ENCODE measurements around the gene FASTK.
A peak's percentile ranks its signal among the peaks of the same experiment; 100 is the strongest.

The FASTK gene

GRCh38 chr7:151122276-151122675 is 41.7 kb upstream of the FASTK start:
- Mint-ChIP-seq H3K27ac (no peak overlapping the region), H3K9me3 (no peaks in the 10 kb centered on the region), H3K27me3 (ENCODE audit: low read depth) (no peaks in the 10 kb centered on the region), H3K36me3 (ENCODE audit: low read depth) (no peaks in the 10 kb centered on the region), H3K4me3 (no peak overlapping the region), H3K4me1 (ENCODE audit: low read depth) (peaks cover 4% of the 10 kb centered on the region)
- DNase-seq (ENCODE audit: low spot score): no peak

- no peak overlapping the region for H3K27ac Mint-ChIP-seq
- H3K4me1 Mint-ChIP-seq (ENCODE audit: low read depth): peaks cover 4% of the 10 kb centered on the region
- H3K27me3 Mint-ChIP-seq (ENCODE audit: low read depth): no peaks in the 10 kb centered on the region
- H3K4me3 Mint-ChIP-seq: no peak overlapping the region
- DNase-seq (ENCODE audit: low spot score): no peak
- no peaks in the 10 kb centered on the region for H3K36me3 Mint-ChIP-seq (ENCODE audit: low read depth)
- no peaks in the 10 kb centered on the region for H3K9me3 Mint-ChIP-seq
Observed at GRCh38 chr7:151121380-151122170, 41.0 kb upstream of the FASTK start.

- Mint-ChIP-seq H3K27me3 (ENCODE audit: low read depth) (no peaks in the 10 kb centered on the region), H3K9me3 (no peaks in the 10 kb centered on the region), H3K27ac (no peak overlapping the region), H3K4me1 (ENCODE audit: low read depth) (peaks cover 4% of the 10 kb centered on the region), H3K4me3 (no peak overlapping the region), H3K36me3 (ENCODE audit: low read depth) (no peaks in the 10 kb centered on the region)
- DNase-seq (ENCODE audit: low spot score): no peak
Observed at GRCh38 chr7:151120896-151121295, 40.3 kb upstream of the FASTK start.

GRCh38 chr7:151119902-151120301 is 39.3 kb upstream of the FASTK start:
- peaks cover 4% of the 10 kb centered on the region for H3K4me1 Mint-ChIP-seq (ENCODE audit: low read depth)
- no peaks in the 10 kb centered on the region for H3K9me3 Mint-ChIP-seq
- no peak for DNase-seq (ENCODE audit: low spot score)
- no peak overlapping the region for H3K4me3 Mint-ChIP-seq
- no peak overlapping the region for H3K27ac Mint-ChIP-seq
- no peaks in the 10 kb centered on the region for H3K27me3 Mint-ChIP-seq (ENCODE audit: low read depth)
- no peaks in the 10 kb centered on the region for H3K36me3 Mint-ChIP-seq (ENCODE audit: low read depth)

- DNase-seq (ENCODE audit: low spot score): no peak
- no peak overlapping the region for H3K4me3 Mint-ChIP-seq
Observed at GRCh38 chr7:151119055-151119415, 38.4 kb upstream of the FASTK start.

GRCh38 chr7:151118108-151119054 is 37.8 kb upstream of the FASTK start:
- Mint-ChIP-seq H3K36me3 (ENCODE audit: low read depth) (no peaks in the 10 kb centered on the region), H3K4me3 (no peak overlapping the region), H3K27me3 (ENCODE audit: low read depth) (no peaks in the 10 kb centered on the region), H3K4me1 (ENCODE audit: low read depth) (no peaks in the 10 kb centered on the region), H3K27ac (no peak overlapping the region), H3K9me3 (no peaks in the 10 kb centered on the region)
- DNase-seq (ENCODE audit: low spot score): no peak

More at GRCh38 chr7:151119055-151119415, 38.4 kb upstream of the FASTK start:
- Mint-ChIP-seq H3K27ac (no peak overlapping the region), H3K27me3 (ENCODE audit: low read depth) (no peaks in the 10 kb centered on the region), H3K4me1 (ENCODE audit: low read depth) (peaks cover 4% of the 10 kb centered on the region), H3K9me3 (no peaks in the 10 kb centered on the region), H3K36me3 (ENCODE audit: low read depth) (no peaks in the 10 kb centered on the region)

- H3K4me3 Mint-ChIP-seq: no peak overlapping the region
- DNase-seq (ENCODE audit: low spot score): no peak
- no peaks in the 10 kb centered on the region for H3K9me3 Mint-ChIP-seq
- H3K27ac Mint-ChIP-seq: no peak overlapping the region
- H3K4me1 Mint-ChIP-seq (ENCODE audit: low read depth): no peaks in the 10 kb centered on the region
- no peaks in the 10 kb centered on the region for H3K36me3 Mint-ChIP-seq (ENCODE audit: low read depth)
- H3K27me3 Mint-ChIP-seq (ENCODE audit: low read depth): no peaks in the 10 kb centered on the region
Observed at GRCh38 chr7:151117565-151117964, 37.0 kb upstream of the FASTK start.

- H3K27me3 Mint-ChIP-seq (ENCODE audit: low read depth): peaks cover 1% of the 10 kb centered on the region
- no peaks in the 10 kb centered on the region for H3K4me1 Mint-ChIP-seq (ENCODE audit: low read depth)
- no peaks in the 10 kb centered on the region for H3K36me3 Mint-ChIP-seq (ENCODE audit: low read depth)
- no peak for DNase-seq (ENCODE audit: low spot score)
- no peak overlapping the region for H3K27ac Mint-ChIP-seq
- no peaks in the 10 kb centered on the region for H3K9me3 Mint-ChIP-seq
- no peak overlapping the region for H3K4me3 Mint-ChIP-seq
Observed at GRCh38 chr7:151116603-151117440, 36.2 kb upstream of the FASTK start.

GRCh38 chr7:151115836-151116418 is 35.3 kb upstream of the FASTK start:
- no peak for DNase-seq (ENCODE audit: low spot score)
- H3K27me3 Mint-ChIP-seq (ENCODE audit: low read depth): peaks cover 3% of the 10 kb centered on the region
- no peaks in the 10 kb centered on the region for H3K9me3 Mint-ChIP-seq
- peak overlapping the region; percentile 29 for H3K4me3 Mint-ChIP-seq
- H3K27ac Mint-ChIP-seq: no peak overlapping the region
- H3K36me3 Mint-ChIP-seq (ENCODE audit: low read depth): no peaks in the 10 kb centered on the region
- no peaks in the 10 kb centered on the region for H3K4me1 Mint-ChIP-seq (ENCODE audit: low read depth)

- Mint-ChIP-seq H3K9me3 (no peaks in the 10 kb centered on the region), H3K4me1 (ENCODE audit: low read depth) (no peaks in the 10 kb centered on the region), H3K27ac (no peak overlapping the region), H3K36me3 (ENCODE audit: low read depth) (no peaks in the 10 kb centered on the region), H3K27me3 (ENCODE audit: low read depth) (peaks cover 3% of the 10 kb centered on the region), H3K4me3 (no peak overlapping the region)
- peak; percentile 30 for DNase-seq (ENCODE audit: low spot score)
Observed at GRCh38 chr7:151115121-151115835, 34.7 kb upstream of the FASTK start.

GRCh38 chr7:151114151-151115090 is 33.8 kb upstream of the FASTK start:
- Mint-ChIP-seq H3K4me1 (ENCODE audit: low read depth) (no peaks in the 10 kb centered on the region), H3K27ac (no peak overlapping the region), H3K36me3 (ENCODE audit: low read depth) (no peaks in the 10 kb centered on the region), H3K27me3 (ENCODE audit: low read depth) (peaks cover 3% of the 10 kb centered on the region), H3K4me3 (no peak overlapping the region), H3K9me3 (no peaks in the 10 kb centered on the region)
- DNase-seq (ENCODE audit: low spot score): no peak

Measured in T-helper 2 cell treated with Interferon-gamma antibody and Interleukin-4, amounts not matched to agents 5 μg/mL and 100 μg/mL, for 36 hours (primary cell).